GM12878 (cell line): ENCODE results near the gene CAMK4. TPM values are rescaled to one million over a fixed set of nuclear protein-coding genes. Genes with fewer than 3 reads are reported as not detected.

Experiments
- ATAC-seq: fragments of 200-7000 bp; cut with Tn5 transposase; 3 replicates; pipeline ENCODE4 v1.9.1; 2020; ENCODE audit warnings: mild to moderate bottlenecking, moderate library complexity
- BruUV-seq: library from RNA; stranded (reverse); fragments of 400-500 nt; replicated peaks from 2 replicates; lab custom pipeline; 2021; lab: Mats Ljungman, UMichigan
- CTCF ChIA-PET: fragments of 300-600 bp; sonication (Branson Sonifier 250); formaldehyde crosslinking; extraction: SDS; loops from one replicate; lab custom pipeline; 2021; ENCODE audit warnings: inconsistent platforms; lab: Yijun Ruan, JAX
- POLR2A ChIA-PET: fragments of 350-600 bp; formaldehyde crosslinking; extraction: SDS; loops from one replicate; lab custom pipeline; 2021; ENCODE audit warnings: inconsistent platforms; lab: Charles Lee
- RAD21 ChIA-PET: fragments of 300-600 bp; sonication (Branson Sonifier 250); formaldehyde crosslinking; loops from one replicate; lab custom pipeline; 2023; ENCODE audit warnings: antibody characterized with exemption; ENCODE audit not compliant: unreplicated experiment; lab: Charles Lee
- SMC1A ChIA-PET: fragments of 300-600 bp; sonication (Branson Sonifier 250); formaldehyde crosslinking; loops from one replicate; lab custom pipeline; 2023; ENCODE audit not compliant: unreplicated experiment, uncharacterized antibody; lab: Charles Lee
- DNase-seq: peaks from one replicate; pipeline ENCODE4 v3.0.0-alpha.2; 2011; ENCODE audit warnings: low read depth, low spot score
- FAIRE-seq: peaks from 3 replicates; lab custom pipeline; 2011; peaks lifted over from hg19 to GRCh38; lab: Jason Lieb, UNC
- H2AFZ ChIP-seq: 2 replicates; pipeline ENCODE4 v1.6.0; 2011; ENCODE audit warnings: low read depth, low read length, control low read depth; ENCODE audit not compliant: control insufficient read depth
- H3K27ac ChIP-seq: 2 replicates; pipeline ENCODE4 v1.5.1; 2011; ENCODE audit warnings: control low read depth; ENCODE audit not compliant: control insufficient read depth, insufficient read depth
- H3K27me3 ChIP-seq, 2 experiments: replicated peaks in 1 of 2; 2 replicates each; pipeline versions ENCODE4 v1.6.0 to v1.6.1; 2011; ENCODE audit warnings: low read length in 1 of 2; ENCODE audit not compliant: control insufficient read depth in 2 of 2, insufficient read depth in 2 of 2
- H3K36me3 ChIP-seq, 2 experiments: 2 replicates each; pipeline ENCODE4 v1.5.1; 2011; ENCODE audit warnings: low read length in 1 of 2; ENCODE audit not compliant: control insufficient read depth in 2 of 2, insufficient read depth in 2 of 2
- H3K4me1 ChIP-seq: 2 replicates; pipeline ENCODE4 v1.6.1; 2011; ENCODE audit warnings: mild to moderate bottlenecking, low read length, moderate library complexity, mixed read lengths; ENCODE audit not compliant: control insufficient read depth, insufficient read depth
- H3K4me2 ChIP-seq: 2 replicates; pipeline ENCODE4 v1.6.0; 2011; ENCODE audit warnings: control low read depth; ENCODE audit not compliant: control insufficient read depth, insufficient read depth
- H3K4me3 ChIP-seq: fragments of 200-600 bp; sonication (generic); 2 replicates; pipeline ENCODE4 v1.5.1; 2016
- H3K79me2 ChIP-seq: 2 replicates; pipeline ENCODE4 v1.6.0; 2011; ENCODE audit warnings: low read length; ENCODE audit not compliant: control insufficient read depth, insufficient read depth
- H3K9ac ChIP-seq: 2 replicates; pipeline ENCODE4 v1.8.0; 2011; ENCODE audit warnings: low read length, control low read depth, mixed read lengths; ENCODE audit not compliant: control insufficient read depth, insufficient read depth
- H3K9me3 ChIP-seq: replicated peaks from 3 replicates; pipeline ENCODE4 v1.5.1; 2011; ENCODE audit warnings: mild to moderate bottlenecking, low read length; ENCODE audit not compliant: control insufficient read depth, insufficient read depth
- H4K20me1 ChIP-seq: 2 replicates; pipeline ENCODE4 v1.6.0; 2011; ENCODE audit not compliant: control insufficient read depth, insufficient read depth
- BACH1 ChIP-seq: fragments of 450-650 bp; IDR thresholded peaks from 2 replicates; pipeline ENCODE4 v1.6.1; 2017; ENCODE audit warnings: mild to moderate bottlenecking, borderline replicate concordance
- CEBPB ChIP-seq, 2 experiments: fragments of 150-350 bp in 1 of 2; IDR thresholded peaks; 2 replicates each; pipeline ENCODE4 v1.6.1; 2012 to 2014; ENCODE audit warnings: low read depth in 2 of 2, low read length in 2 of 2, borderline replicate concordance in 1 of 2, inconsistent platforms in 1 of 2
- CHD1 ChIP-seq: IDR thresholded peaks from 2 replicates; pipeline ENCODE4 v1.6.1; 2012; ENCODE audit warnings: low read depth, low read length, improper control_type of control experiment
- CHD4 ChIP-seq: fragments of 200-600 bp; sonication (generic); IDR thresholded peaks from 2 replicates; pipeline ENCODE4 v1.6.1; 2016; ENCODE audit warnings: mild to moderate bottlenecking
- EED ChIP-seq: sonication (generic); IDR thresholded peaks from 2 replicates; pipeline ENCODE4 v1.6.1; 2016; ENCODE audit warnings: antibody characterized with exemption, low read depth
- FOXM1 ChIP-seq: IDR thresholded peaks from 2 replicates; pipeline ENCODE4 v1.6.1; 2012; ENCODE audit warnings: low read depth, mild to moderate bottlenecking, inconsistent platforms, low read length, moderate library complexity
- MXI1 ChIP-seq: fragments of 150-350 bp; IDR thresholded peaks from 2 replicates; pipeline ENCODE4 v1.6.1; 2011; ENCODE audit warnings: low read depth, mild to moderate bottlenecking, inconsistent platforms, low read length, improper control_type of control experiment
- NFYA ChIP-seq: IDR thresholded peaks from 2 replicates; pipeline ENCODE4 v1.6.1; 2011; ENCODE audit warnings: low read depth, mild to moderate bottlenecking, low read length, improper control_type of control experiment, borderline replicate concordance
- POLR2AphosphoS2 ChIP-seq: IDR thresholded peaks from 2 replicates; pipeline ENCODE4 v1.6.1; 2011; ENCODE audit warnings: low read depth, mild to moderate bottlenecking, low read length, improper control_type of control experiment, moderate library complexity
- POLR2AphosphoS5 ChIP-seq: IDR thresholded peaks from 2 replicates; pipeline ENCODE4 v1.6.1; 2011; ENCODE audit warnings: mild to moderate bottlenecking, low read length, inconsistent platforms
- RUNX3 ChIP-seq: IDR thresholded peaks from 2 replicates; pipeline ENCODE4 v1.6.1; 2012; ENCODE audit warnings: low read length, inconsistent platforms
- SIX5 ChIP-seq: IDR thresholded peaks from 2 replicates; pipeline ENCODE4 v1.6.1; 2011; ENCODE audit warnings: mild to moderate bottlenecking, low read depth, low read length, moderate library complexity; ENCODE audit not compliant: severe bottlenecking
- TCF12 ChIP-seq: IDR thresholded peaks from 2 replicates; pipeline ENCODE4 v1.6.1; 2011; ENCODE audit warnings: low read depth, mild to moderate bottlenecking, low read length
- WGBS: methylation state at CpG from one replicate; pipeline ENCODE4 v1.1.6; 2016; ENCODE audit warnings: low lambda C conversion rate; ENCODE audit not compliant: insufficient replicate concordance, insufficient coverage; ENCODE audit errors: missing lambda C conversion rate; 5-methylcytosine and 5-hydroxymethylcytosine counted together
- in situ Hi-C: fragments of 300-500 bp; cut with MboI; formaldehyde crosslinking; loops from 9 replicates; pipeline ENCODE4 v1.14.3; 2018; ENCODE audit warnings: mixed read lengths
- intact Hi-C: fragments of 100-400 bp; cut with micrococcal nuclease; formaldehyde crosslinking; loops from one replicate; pipeline ENCODE4 v1.14.2; 2022; ENCODE audit not compliant: unreplicated experiment
- polyA plus RNA-seq, 11 experiments: library from polyadenylated mRNA; depleted of rRNA in 4 of 11; unstranded in 6 of 11; stranded (reverse) in 5 of 11; fragments of >200 nt; fragmentation: Nextera tagmentation in 4 of 11; fragmentation: Illumina TruSeq in 1 of 11; extraction: Ambion mirVana in 4 of 11; extraction: Trizol in 1 of 11; gene quantifications; 1 replicate in 1 of 11; 2 replicates in 10 of 11; pipeline versions ENCODE4 v1.2.1 to v1.2.3, GENCODE V29; 2011 to 2016; ENCODE audit warnings: inconsistent platforms in 2 of 11, missing spikeins in 2 of 11, low read depth in 1 of 11
- total RNA-seq, 4 experiments: library from RNA; depleted of rRNA in 3 of 4; stranded (reverse); fragments of >200 nt in 3 of 4; fragmentation: Illumina TruSeq in 1 of 4; extraction: Trizol in 1 of 4; gene quantifications; 2 replicates each; pipeline versions ENCODE4 v1.2.1 to v1.2.3, GENCODE V29; 2013 to 2021
- TF ChIP-seq, protein P1 (sequence below): fragments of 450-650 bp; IDR thresholded peaks from 2 replicates; pipeline ENCODE4 v1.6.1; 2017; ENCODE audit warnings: mild to moderate bottlenecking, moderate library complexity
- TF ChIP-seq, protein P2 (sequence below): IDR thresholded peaks from 2 replicates; pipeline ENCODE4 v1.6.1; 2011; ENCODE audit warnings: low read depth, mild to moderate bottlenecking, low read length, moderate library complexity, borderline replicate concordance; ENCODE audit errors: extremely low read depth

The CAMK4 gene
- total and polyA plus RNA-seq, 10 of the 15 experiments (the other 5 are each of a cell fraction or from before 2014, with no cell fraction given) = 13.3 to 51.9 (median 35.3) TPM

DNA sequence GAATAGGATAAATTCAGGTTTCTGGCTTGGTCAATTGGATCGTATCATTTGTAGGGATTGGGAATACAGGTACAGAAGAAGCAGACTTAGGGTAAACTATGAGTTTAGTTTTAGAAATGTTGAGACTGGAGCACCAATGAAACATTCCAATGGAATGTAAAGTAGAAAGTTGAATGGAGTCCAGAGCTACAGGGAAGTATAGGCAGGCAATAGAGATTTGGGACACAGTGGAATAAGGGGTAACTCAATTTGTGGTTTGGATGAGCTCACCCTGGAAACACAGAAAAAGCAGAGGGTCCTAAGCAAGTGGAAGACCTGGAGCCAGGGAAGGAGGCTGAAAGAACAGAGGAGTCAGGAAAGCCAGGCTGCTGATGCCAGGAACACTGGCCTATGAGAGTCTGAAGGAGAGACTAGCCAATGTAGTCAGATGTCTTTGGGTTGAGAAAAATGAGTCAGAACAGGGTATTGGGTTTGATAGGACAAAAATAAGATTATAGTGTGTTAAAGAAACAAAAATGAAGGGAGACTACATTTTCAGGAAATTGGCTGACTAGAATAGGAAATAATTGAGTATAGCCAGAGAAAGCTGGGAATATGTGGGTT, 215.4 kb downstream of the CAMK4 start:
- intact Hi-C loops (no loop called here), in situ Hi-C loops (no loop called here)
- RAD21 ChIA-PET = no interaction called here
- H2AFZ ChIP-seq = no peak overlapping the region
- H3K4me2 ChIP-seq = no peak overlapping the region
- no peak overlapping the region for H3K27ac ChIP-seq
- no peak for ATAC-seq
- no peaks in the 10 kb centered on the region for H3K4me1 ChIP-seq
- no peaks in the 10 kb centered on the region for H3K79me2 ChIP-seq
- SMC1A ChIA-PET = interaction anchor here (0.9 kb wide), 1 partner anchor 45 kb away, joined by 3 read pairs; no protein-coding TSS in a partner anchor
- FAIRE-seq = no peak
- CTCF ChIA-PET = no interaction called here
- no TSS peak for BruUV-seq
- no peak for DNase-seq
- POLR2A ChIA-PET = no interaction called here
- WGBS = 100% methylated on average over 1 of the region's 1 CpG
- no peaks in the 10 kb centered on the region for H3K9me3 ChIP-seq
- H3K27me3 ChIP-seq = no peaks in the 10 kb centered on the region
- H3K36me3 ChIP-seq = peaks cover 0 to 2% of the 10 kb centered on the region in 2 experiments; a peak in 1 of 4 replicates
- no peak for TF ChIP-seq POLR2AphosphoS5
- TF ChIP-seq, protein P1, sequence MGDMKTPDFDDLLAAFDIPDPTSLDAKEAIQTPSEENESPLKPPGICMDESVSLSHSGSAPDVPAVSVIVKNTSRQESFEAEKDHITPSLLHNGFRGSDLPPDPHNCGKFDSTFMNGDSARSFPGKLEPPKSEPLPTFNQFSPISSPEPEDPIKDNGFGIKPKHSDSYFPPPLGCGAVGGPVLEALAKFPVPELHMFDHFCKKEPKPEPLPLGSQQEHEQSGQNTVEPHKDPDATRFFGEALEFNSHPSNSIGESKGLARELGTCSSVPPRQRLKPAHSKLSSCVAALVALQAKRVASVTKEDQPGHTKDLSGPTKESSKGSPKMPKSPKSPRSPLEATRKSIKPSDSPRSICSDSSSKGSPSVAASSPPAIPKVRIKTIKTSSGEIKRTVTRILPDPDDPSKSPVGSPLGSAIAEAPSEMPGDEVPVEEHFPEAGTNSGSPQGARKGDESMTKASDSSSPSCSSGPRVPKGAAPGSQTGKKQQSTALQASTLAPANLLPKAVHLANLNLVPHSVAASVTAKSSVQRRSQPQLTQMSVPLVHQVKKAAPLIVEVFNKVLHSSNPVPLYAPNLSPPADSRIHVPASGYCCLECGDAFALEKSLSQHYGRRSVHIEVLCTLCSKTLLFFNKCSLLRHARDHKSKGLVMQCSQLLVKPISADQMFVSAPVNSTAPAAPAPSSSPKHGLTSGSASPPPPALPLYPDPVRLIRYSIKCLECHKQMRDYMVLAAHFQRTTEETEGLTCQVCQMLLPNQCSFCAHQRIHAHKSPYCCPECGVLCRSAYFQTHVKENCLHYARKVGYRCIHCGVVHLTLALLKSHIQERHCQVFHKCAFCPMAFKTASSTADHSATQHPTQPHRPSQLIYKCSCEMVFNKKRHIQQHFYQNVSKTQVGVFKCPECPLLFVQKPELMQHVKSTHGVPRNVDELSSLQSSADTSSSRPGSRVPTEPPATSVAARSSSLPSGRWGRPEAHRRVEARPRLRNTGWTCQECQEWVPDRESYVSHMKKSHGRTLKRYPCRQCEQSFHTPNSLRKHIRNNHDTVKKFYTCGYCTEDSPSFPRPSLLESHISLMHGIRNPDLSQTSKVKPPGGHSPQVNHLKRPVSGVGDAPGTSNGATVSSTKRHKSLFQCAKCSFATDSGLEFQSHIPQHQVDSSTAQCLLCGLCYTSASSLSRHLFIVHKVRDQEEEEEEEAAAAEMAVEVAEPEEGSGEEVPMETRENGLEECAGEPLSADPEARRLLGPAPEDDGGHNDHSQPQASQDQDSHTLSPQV = no peak
- TF ChIP-seq BACH1 = no peak
- TF ChIP-seq SIX5 = no peak
- TF ChIP-seq MXI1 = no peak
- TF ChIP-seq CHD1 = no peak
- TF ChIP-seq CEBPB (IDR thresholded peaks at IDR 0.05; ENCODE audit: borderline replicate concordance in 1 of 2, low read depth in 2 of 2, low read length in 2 of 2) = no peak
- TF ChIP-seq RUNX3 = no peak
- TF ChIP-seq, protein P2, sequence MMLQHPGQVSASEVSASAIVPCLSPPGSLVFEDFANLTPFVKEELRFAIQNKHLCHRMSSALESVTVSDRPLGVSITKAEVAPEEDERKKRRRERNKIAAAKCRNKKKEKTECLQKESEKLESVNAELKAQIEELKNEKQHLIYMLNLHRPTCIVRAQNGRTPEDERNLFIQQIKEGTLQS = no peak
- TF ChIP-seq NFYA = no peak
- no peak for TF ChIP-seq EED
- no peak for TF ChIP-seq TCF12
- no peak for TF ChIP-seq POLR2AphosphoS2
- no peak for TF ChIP-seq FOXM1
- no peak for TF ChIP-seq CHD4
- H4K20me1 ChIP-seq = no peaks in the 10 kb centered on the region
- H3K4me3 ChIP-seq = no peak overlapping the region
- H3K9ac ChIP-seq = no peak overlapping the region
